Stimulated activated naive B cell treated with anti-CD40 and anti-IgM and Interleukin-4, amounts not matched to agents 10 μg/mL and 1 μg/mL and 100 μg/mL, for 72 hours (primary cell): ENCODE measurements around the gene TMPRSS3.

Experiments
- ATAC-seq, 2 donors: fragments of 150-1000 bp; cut with Tn5 transposase; replicated peaks; 2 replicates each; pipeline ENCODE4 v1.10.0; 2021; ENCODE audit warnings: moderate library complexity in 1 of 2
- DNase-seq: peaks from one replicate; pipeline ENCODE4 v3.0.0; 2021
- H3K27ac Mint-ChIP-seq: one replicate; pipeline ENCODE4 v1.8.0; 2022; ENCODE audit warnings: mild to moderate bottlenecking, mixed read lengths
- H3K27me3 Mint-ChIP-seq, 2 donors: one replicate each; pipeline ENCODE4 v1.8.0; 2022; ENCODE audit warnings: mixed read lengths in 2 of 2
- H3K36me3 Mint-ChIP-seq, 2 donors: one replicate each; pipeline ENCODE4 v1.8.0; 2022; ENCODE audit warnings: mixed read lengths in 2 of 2, mild to moderate bottlenecking in 1 of 2
- H3K4me1 Mint-ChIP-seq, 2 donors: one replicate each; pipeline ENCODE4 v1.8.0; 2022; ENCODE audit warnings: mixed read lengths in 2 of 2, mild to moderate bottlenecking in 1 of 2
- H3K4me3 Mint-ChIP-seq, 2 donors: one replicate each; pipeline ENCODE4 v1.8.0; 2022; ENCODE audit warnings: mild to moderate bottlenecking in 2 of 2, mixed read lengths in 2 of 2, moderate library complexity in 1 of 2
- H3K9me3 Mint-ChIP-seq, 2 donors: one replicate each; pipeline ENCODE4 v1.8.0; 2022; ENCODE audit warnings: mixed read lengths in 2 of 2, mild to moderate bottlenecking in 1 of 2

Gene TMPRSS3

GRCh38 chr21:42374457-42374856 lies 21.4 kb downstream of the TMPRSS3 start:
- Mint-ChIP-seq H3K27me3 (peaks cover 36 to 50% of the 10 kb centered on the region in 2 donors), H3K27ac (no peak overlapping the region), H3K4me1 (peaks cover 4 to 8% of the 10 kb centered on the region in 2 donors), H3K36me3 (peaks cover 0 to 3% of the 10 kb centered on the region in 2 donors), H3K4me3 (no peak overlapping the region), H3K9me3 (no peaks in the 10 kb centered on the region)
- no peak for ATAC-seq
- no peak for DNase-seq

GRCh38 chr21:42373908-42374455 lies 21.9 kb downstream of the TMPRSS3 start:
- Mint-ChIP-seq H3K27me3 (peaks cover 36 to 50% of the 10 kb centered on the region in 2 donors), H3K4me1 (peaks cover 3 to 5% of the 10 kb centered on the region in 2 donors), H3K27ac (no peak overlapping the region)

GRCh38 chr21:42373196-42373907 lies 22.5 kb downstream of the TMPRSS3 start:
- H3K4me1 Mint-ChIP-seq = peaks cover 3 to 5% of the 10 kb centered on the region in 2 donors
- H3K36me3 Mint-ChIP-seq = peaks cover 0 to 3% of the 10 kb centered on the region in 2 donors
- ATAC-seq (no peak), DNase-seq (no peak)
- peaks cover 36 to 50% of the 10 kb centered on the region in 2 donors for H3K27me3 Mint-ChIP-seq
- H3K27ac Mint-ChIP-seq = no peak overlapping the region
- H3K4me3 Mint-ChIP-seq = no peak overlapping the region
- no peaks in the 10 kb centered on the region for H3K9me3 Mint-ChIP-seq

More at GRCh38 chr21:42373908-42374455, 21.9 kb downstream of the TMPRSS3 start:
- no peaks in the 10 kb centered on the region for H3K9me3 Mint-ChIP-seq
- ATAC-seq = no peak
- no peak for DNase-seq
- H3K4me3 Mint-ChIP-seq = no peak overlapping the region
- peaks cover 0 to 3% of the 10 kb centered on the region in 2 donors for H3K36me3 Mint-ChIP-seq

GRCh38 chr21:42370894-42371654 lies 24.8 kb downstream of the TMPRSS3 start:
- Mint-ChIP-seq H3K27ac (no peak overlapping the region), H3K4me3 (no peak overlapping the region)

GRCh38 chr21:42369821-42370220 lies 26.0 kb downstream of the TMPRSS3 start:
- DNase-seq (no peak), ATAC-seq (no peak)
- Mint-ChIP-seq H3K27ac (no peak overlapping the region), H3K27me3 (peaks cover 20 to 33% of the 10 kb centered on the region in 2 donors), H3K36me3 (no peaks in the 10 kb centered on the region), H3K4me3 (no peak overlapping the region), H3K9me3 (no peaks in the 10 kb centered on the region), H3K4me1 (peaks cover 0 to 4% of the 10 kb centered on the region in 2 donors)

More at GRCh38 chr21:42370894-42371654, 24.8 kb downstream of the TMPRSS3 start:
- ATAC-seq (no peak), DNase-seq (no peak)
- peaks cover 4 to 5% of the 10 kb centered on the region in 2 donors for H3K4me1 Mint-ChIP-seq
- H3K27me3 Mint-ChIP-seq = peaks cover 22 to 34% of the 10 kb centered on the region in 2 donors
- no peaks in the 10 kb centered on the region for H3K36me3 Mint-ChIP-seq
- no peaks in the 10 kb centered on the region for H3K9me3 Mint-ChIP-seq

DNA sequence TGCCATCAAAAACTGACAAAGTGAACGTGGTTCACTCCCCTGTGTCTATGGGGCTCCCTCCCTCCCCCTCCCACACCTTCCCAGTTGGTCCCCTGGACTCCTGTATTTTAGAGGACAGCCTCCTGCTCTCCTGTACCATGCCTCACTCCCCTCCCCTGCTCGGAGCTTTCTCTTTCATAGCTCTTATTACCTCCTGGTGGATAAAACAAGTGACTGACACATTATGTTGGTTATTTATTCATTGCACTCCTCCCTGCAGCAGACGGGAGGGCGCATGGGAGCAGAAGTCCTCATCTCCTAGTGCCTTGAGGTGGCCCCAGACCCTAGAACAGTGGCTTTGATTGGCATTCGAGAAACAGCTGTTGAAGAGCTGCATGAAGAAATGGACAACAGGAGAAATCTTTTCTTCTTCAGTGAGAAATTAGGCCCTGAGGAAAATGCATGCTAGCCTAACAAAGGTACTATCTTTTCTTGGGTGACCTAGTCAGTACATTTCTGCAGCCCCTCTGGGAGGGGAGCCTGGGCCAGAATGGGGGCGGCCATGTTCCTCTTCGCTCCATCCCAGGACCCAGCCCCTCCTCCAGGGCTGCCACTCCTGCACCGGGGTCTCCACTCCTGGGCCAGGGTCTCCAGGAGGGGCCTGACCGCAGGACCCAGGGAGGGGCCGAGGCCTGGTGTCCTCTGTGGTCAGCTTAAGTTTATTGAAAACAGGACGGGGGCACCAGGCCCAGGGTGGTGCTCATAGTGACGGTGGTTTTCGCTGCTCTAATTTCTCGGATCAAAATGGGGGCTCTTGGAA lies 28.3 kb downstream of the TMPRSS3 start:
- Mint-ChIP-seq H3K27ac (no peak overlapping the region), H3K27me3 (peaks cover 32 to 40% of the 10 kb centered on the region in 2 donors), H3K4me1 (peaks cover 0 to 4% of the 10 kb centered on the region in 2 donors), H3K4me3 (no peak overlapping the region), H3K9me3 (no peaks in the 10 kb centered on the region), H3K36me3 (no peaks in the 10 kb centered on the region)
- ATAC-seq = no peak
- DNase-seq = no peak

- H3K27ac Mint-ChIP-seq = no peak within 1 kb of the TSS
- no peaks in the 10 kb centered on the region for H3K36me3 Mint-ChIP-seq
- H3K4me1 Mint-ChIP-seq = peaks cover 0 to 6% of the 10 kb centered on the region in 2 donors
- DNase-seq = no peak
- H3K27me3 Mint-ChIP-seq = peaks cover 34 to 46% of the 10 kb centered on the region in 2 donors
- no peaks in the 10 kb centered on the region for H3K9me3 Mint-ChIP-seq
- no peak within 1 kb of the TSS for H3K4me3 Mint-ChIP-seq
- ATAC-seq = no peak
These were observed 29.4 kb downstream of the TMPRSS3 start, which contains the start of gene TFF1 for GRCh38 chr21:42366292-42367010. Gene TFF1 (minus strand): TSS chr21:42366535. CDS start chr21:42366495, 40 bp downstream.

DNA sequence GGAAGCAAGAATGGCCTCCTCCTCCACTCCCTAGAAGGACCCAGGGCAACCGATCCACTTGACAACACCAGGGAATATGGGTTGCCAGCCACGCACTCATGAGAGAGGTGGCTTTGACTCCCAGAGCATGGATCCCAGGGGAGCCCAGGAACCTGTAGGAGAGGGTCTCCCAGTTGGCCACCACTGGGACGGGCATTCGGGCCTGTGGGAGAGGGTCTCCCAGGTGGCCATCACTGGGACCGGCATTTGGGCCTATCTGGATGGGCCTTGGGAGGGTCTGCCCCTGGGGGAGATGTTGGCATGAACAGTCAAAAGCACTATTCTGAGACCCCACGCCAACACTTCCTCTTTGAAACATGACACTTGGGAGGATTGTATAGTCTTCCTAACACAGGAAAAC lies 30.1 kb downstream of the TMPRSS3 start:
- Mint-ChIP-seq H3K4me1 (peaks cover 0 to 3% of the 10 kb centered on the region in 2 donors), H3K36me3 (no peaks in the 10 kb centered on the region)
- DNase-seq = no peak

DNA sequence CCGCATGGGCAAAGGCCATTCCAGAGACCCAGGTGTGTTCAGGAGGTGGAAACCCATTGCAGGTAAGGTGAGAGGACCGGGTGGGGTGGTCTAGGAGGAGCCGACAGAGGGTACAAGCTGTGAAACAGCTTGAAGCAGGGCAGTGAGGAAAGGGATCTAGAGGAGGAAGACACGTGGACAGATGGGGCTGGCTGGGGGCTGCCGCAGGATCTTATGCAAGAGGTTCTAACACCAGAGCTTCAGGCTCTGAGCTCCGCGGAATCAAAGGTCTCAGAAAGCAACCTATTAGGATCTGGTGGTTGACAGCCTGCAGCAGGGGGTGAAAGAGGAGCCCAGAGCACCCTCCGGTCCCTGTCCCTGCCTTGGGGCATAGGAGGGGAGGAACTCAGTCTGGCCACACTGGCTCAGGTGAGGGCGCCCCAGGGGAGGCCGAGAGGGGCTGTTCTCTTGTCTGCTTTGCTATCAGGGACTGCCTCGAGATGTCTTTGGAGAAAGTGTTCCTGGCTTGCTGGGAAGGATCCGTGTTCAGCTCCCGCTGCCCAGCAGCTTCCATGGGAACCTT lies 31.5 kb downstream of the TMPRSS3 start:
- no peak overlapping the region for H3K4me3 Mint-ChIP-seq
- H3K36me3 Mint-ChIP-seq = no peaks in the 10 kb centered on the region
- ATAC-seq = no peak
- DNase-seq = no peak
- no peaks in the 10 kb centered on the region for H3K9me3 Mint-ChIP-seq
- peaks cover 34 to 42% of the 10 kb centered on the region in 2 donors for H3K27me3 Mint-ChIP-seq
- peaks cover 0 to 3% of the 10 kb centered on the region in 2 donors for H3K4me1 Mint-ChIP-seq
- H3K27ac Mint-ChIP-seq = no peak overlapping the region

More for the DNA sequence above, 30.1 kb downstream of the TMPRSS3 start:
- peaks cover 33 to 45% of the 10 kb centered on the region in 2 donors for H3K27me3 Mint-ChIP-seq
- ATAC-seq = no peak
- H3K4me3 Mint-ChIP-seq = no peak overlapping the region
- H3K9me3 Mint-ChIP-seq = no peaks in the 10 kb centered on the region
- no peak overlapping the region for H3K27ac Mint-ChIP-seq

DNA sequence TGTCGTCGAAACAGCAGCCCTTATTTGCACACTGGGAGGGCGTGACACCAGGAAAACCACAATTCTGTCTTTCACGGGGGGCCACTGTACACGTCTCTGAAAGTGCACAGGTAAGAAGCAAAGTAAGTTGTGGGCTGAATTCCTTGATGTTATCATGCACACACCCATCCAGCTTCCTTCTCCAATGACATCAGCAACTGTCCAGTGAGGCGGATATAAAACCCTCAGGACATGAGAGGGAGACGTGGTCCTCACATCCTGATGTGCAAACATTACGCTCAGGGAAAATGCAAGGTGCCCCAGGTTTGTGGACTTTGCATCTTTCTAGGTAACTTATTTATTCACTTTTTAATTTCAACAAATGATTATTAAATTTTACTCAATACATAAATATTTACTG lies 32.5 kb downstream of the TMPRSS3 start:
- Mint-ChIP-seq H3K9me3 (no peaks in the 10 kb centered on the region), H3K36me3 (no peaks in the 10 kb centered on the region), H3K27ac (no peak overlapping the region), H3K4me1 (peaks cover 0 to 3% of the 10 kb centered on the region in 2 donors), H3K27me3 (peaks cover 38 to 42% of the 10 kb centered on the region in 2 donors), H3K4me3 (no peak overlapping the region)
- no peak for DNase-seq
- no peak for ATAC-seq

GRCh38 chr21:42362700-42363099 lies 33.2 kb downstream of the TMPRSS3 start:
- DNase-seq (no peak), ATAC-seq (no peak)
- no peaks in the 10 kb centered on the region for H3K9me3 Mint-ChIP-seq
- H3K4me3 Mint-ChIP-seq = no peak overlapping the region
- no peak overlapping the region for H3K27ac Mint-ChIP-seq
- peaks cover 42 to 44% of the 10 kb centered on the region in 2 donors for H3K27me3 Mint-ChIP-seq
- H3K36me3 Mint-ChIP-seq = no peaks in the 10 kb centered on the region
- H3K4me1 Mint-ChIP-seq = peaks cover 0 to 3% of the 10 kb centered on the region in 2 donors

- ATAC-seq (no peak), DNase-seq (no peak)
- H3K4me3 Mint-ChIP-seq = no peak overlapping the region
- peaks cover 0 to 2% of the 10 kb centered on the region in 2 donors for H3K4me1 Mint-ChIP-seq
- no peaks in the 10 kb centered on the region for H3K9me3 Mint-ChIP-seq
- H3K27me3 Mint-ChIP-seq = peaks cover 42 to 48% of the 10 kb centered on the region in 2 donors
- H3K36me3 Mint-ChIP-seq = no peaks in the 10 kb centered on the region
- H3K27ac Mint-ChIP-seq = no peak overlapping the region
These were observed 33.7 kb downstream of the TMPRSS3 start for GRCh38 chr21:42362198-42362597.

GRCh38 chr21:42361286-42361685 lies 34.6 kb downstream of the TMPRSS3 start:
- peaks cover 42 to 53% of the 10 kb centered on the region in 2 donors for H3K27me3 Mint-ChIP-seq

More at GRCh38 chr21:42361286-42361685, 34.6 kb downstream of the TMPRSS3 start:
- ATAC-seq = no peak
- no peak overlapping the region for H3K4me3 Mint-ChIP-seq
- H3K4me1 Mint-ChIP-seq = peaks cover 0 to 2% of the 10 kb centered on the region in 2 donors
- no peak overlapping the region for H3K27ac Mint-ChIP-seq
- no peak for DNase-seq
- H3K36me3 Mint-ChIP-seq = no peaks in the 10 kb centered on the region
- no peaks in the 10 kb centered on the region for H3K9me3 Mint-ChIP-seq
